Ovary (tissue), 9 donors: ENCODE results near the gene GPS1. TPM values are rescaled to one million over a fixed set of nuclear protein-coding genes. Genes with fewer than 3 reads are reported as not detected.

Source experiments
- DNase-seq, 5 donors: peaks; one replicate each; pipeline ENCODE4 v3.0.0-alpha.2; 2019 to 2020
- H3K27ac ChIP-seq, 2 donors: fragments of 200-600 bp; one replicate each; pipeline versions ENCODE4 v1.5.1 to v1.8.0; 2019 to 2022
- H3K27me3 ChIP-seq: fragments of 200-600 bp; one replicate; pipeline ENCODE4 v1.8.0; 2022
- H3K36me3 ChIP-seq: fragments of 200-600 bp; sonication (generic); one replicate; pipeline ENCODE4 v1.5.1; 2019
- H3K4me1 ChIP-seq: one replicate; pipeline ENCODE4 v1.8.1; 2013; ENCODE audit warnings: mild to moderate bottlenecking, moderate library complexity; ENCODE audit not compliant: insufficient read depth
- H3K4me3 ChIP-seq: fragments of 200-600 bp; sonication (generic); one replicate; pipeline ENCODE4 v1.5.1; 2017
- H3K9me3 ChIP-seq, 2 donors: fragments of 200-600 bp in 1 of 2; sonication (generic) in 1 of 2; one replicate each; pipeline versions ENCODE4 v1.5.1 to v1.8.1; 2013 to 2019; ENCODE audit warnings: mild to moderate bottlenecking in 1 of 2, moderate library complexity in 1 of 2
- EP300 ChIP-seq: sonication (generic); formaldehyde crosslinking; IDR thresholded peaks from one replicate; pipeline ENCODE4 v1.6.1; 2017; ENCODE audit warnings: antibody characterized with exemption
- POLR2A ChIP-seq: fragments of 450-650 bp; IDR thresholded peaks from one replicate; pipeline ENCODE4 v1.6.1; 2017; ENCODE audit warnings: antibody characterized with exemption, mild to moderate bottlenecking, moderate library complexity
- WGBS, 3 donors: extraction: QIAGEN DNeasy Blood & Tissue Kit in 1 of 3; methylation state at CpG; one replicate each; pipeline versions ENCODE4 v1.1.5 to v1.1.7; 2013 to 2017; 5-methylcytosine and 5-hydroxymethylcytosine counted together
- intact Hi-C, 4 donors: fragments of 100-400 bp; cut with DNase I; formaldehyde crosslinking; loops; one replicate each; pipeline versions ENCODE4 v1.11.0 to v1.15.1; 2022 to 2023
- polyA plus RNA-seq, 2 donors: library from polyadenylated mRNA; stranded (reverse); fragments of 200-250 nt in 1 of 2; fragments of 350-450 nt in 1 of 2; fragmentation: Illumina TruSeq in 1 of 2; extraction: RNeasy Lipid Tissue Mini Kit (QIAGEN cat#74804) in 1 of 2; gene quantifications; one replicate each; pipeline ENCODE4 v1.2.3, GENCODE V29; 2013 to 2014
- total RNA-seq, 7 donors: library from RNA; depleted of rRNA in 2 of 7; stranded (reverse); fragments of >200 nt in 2 of 7; fragmentation: NEBNext Ultra II Directional in 3 of 7; extraction: Animal tissue kit (Norgen Biotek cat#: 25700) in 3 of 7; gene quantifications; one replicate each; pipeline versions ENCODE4 v1.1.0 to v1.2.4, GENCODE V29; 2016 to 2023
- TF ChIP-seq, protein P1 (sequence below), 3 donors: fragments of 450-650 bp in 2 of 3; fragments of 200-600 bp in 1 of 3; IDR thresholded peaks; one replicate each; pipeline versions ENCODE4 v1.5.1 to v1.8.0; 2016 to 2022; ENCODE audit warnings: antibody characterized with exemption in 3 of 3, mild to moderate bottlenecking in 1 of 3
- donor health status: DM: no; HTN: no; CAD: no; lungs with moderate emphysema.
- donor health status: DM: no; HTN: no; CAD: no.
- donor health status: Bipolar disorder and iron deficiency.
- donor health status: DM: yes; HTN: yes; CAD: no.
- donor health status: DM: no; HTN: no; CAD: no.
- donor health status: DM: yes; HTN: yes; CAD: no.

GPS1 gene
- total and polyA plus RNA-seq, 9 donors: 12.4 to 96.2 (median 77.8) TPM

DNA sequence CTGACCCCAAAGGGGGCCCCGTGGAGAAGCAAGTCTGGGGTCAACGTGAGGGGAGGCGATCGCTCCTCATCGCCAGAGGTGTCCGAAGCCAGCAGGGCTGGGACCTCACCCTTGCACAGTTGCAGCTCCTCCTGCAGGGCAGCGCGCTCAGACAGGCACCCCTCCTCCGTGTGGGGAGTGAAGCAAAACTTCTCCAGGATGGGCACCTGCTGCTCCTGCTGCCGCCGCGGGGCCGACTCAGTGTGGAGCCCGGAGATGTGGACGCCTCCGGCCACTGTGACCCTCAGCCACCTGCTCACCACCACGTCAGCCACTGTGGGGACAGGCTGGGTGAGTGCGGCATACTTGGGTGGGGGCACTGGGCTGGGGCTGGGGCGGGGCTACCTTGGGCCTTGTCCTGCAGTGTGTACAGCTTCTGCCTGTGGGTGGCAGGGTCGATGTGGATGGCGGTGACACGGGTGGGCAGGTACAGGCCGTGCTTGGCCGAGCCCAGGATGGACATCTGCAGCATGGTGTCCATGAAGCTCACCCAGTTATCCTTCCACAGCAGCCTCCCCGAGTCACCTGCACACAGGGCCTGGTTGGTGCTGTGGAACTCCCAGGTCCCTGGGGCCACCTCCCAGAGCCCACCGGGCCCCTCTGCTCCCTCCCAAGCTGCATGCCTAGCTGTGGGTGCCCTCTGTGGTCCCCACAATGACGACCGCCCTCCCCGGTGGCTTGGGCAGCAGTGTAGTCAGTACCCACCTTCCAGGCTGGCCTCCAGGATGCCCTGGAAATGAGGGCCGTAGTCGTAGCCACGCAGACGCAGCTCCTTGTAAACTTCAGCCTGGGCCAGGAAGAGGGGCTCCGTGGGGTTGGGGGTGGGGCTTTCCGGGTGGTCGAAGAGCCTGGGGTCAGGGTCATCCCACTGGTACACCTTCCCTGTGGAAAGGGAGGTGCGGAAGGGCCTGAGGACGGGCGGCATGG lies 35.5 kb downstream of the GPS1 start:
- no peak for DNase-seq
- TF ChIP-seq, protein P1, sequence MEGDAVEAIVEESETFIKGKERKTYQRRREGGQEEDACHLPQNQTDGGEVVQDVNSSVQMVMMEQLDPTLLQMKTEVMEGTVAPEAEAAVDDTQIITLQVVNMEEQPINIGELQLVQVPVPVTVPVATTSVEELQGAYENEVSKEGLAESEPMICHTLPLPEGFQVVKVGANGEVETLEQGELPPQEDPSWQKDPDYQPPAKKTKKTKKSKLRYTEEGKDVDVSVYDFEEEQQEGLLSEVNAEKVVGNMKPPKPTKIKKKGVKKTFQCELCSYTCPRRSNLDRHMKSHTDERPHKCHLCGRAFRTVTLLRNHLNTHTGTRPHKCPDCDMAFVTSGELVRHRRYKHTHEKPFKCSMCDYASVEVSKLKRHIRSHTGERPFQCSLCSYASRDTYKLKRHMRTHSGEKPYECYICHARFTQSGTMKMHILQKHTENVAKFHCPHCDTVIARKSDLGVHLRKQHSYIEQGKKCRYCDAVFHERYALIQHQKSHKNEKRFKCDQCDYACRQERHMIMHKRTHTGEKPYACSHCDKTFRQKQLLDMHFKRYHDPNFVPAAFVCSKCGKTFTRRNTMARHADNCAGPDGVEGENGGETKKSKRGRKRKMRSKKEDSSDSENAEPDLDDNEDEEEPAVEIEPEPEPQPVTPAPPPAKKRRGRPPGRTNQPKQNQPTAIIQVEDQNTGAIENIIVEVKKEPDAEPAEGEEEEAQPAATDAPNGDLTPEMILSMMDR (IDR thresholded peaks at IDR 0.05): no peak
- TF ChIP-seq EP300: no peak
- no peak for TF ChIP-seq POLR2A
- intact Hi-C loops: no loop called here
- Histone ChIP-seq H3K36me3 (no peaks in the 10 kb centered on the region), H3K4me3 (no peak overlapping the region), H3K9me3 (no peaks in the 10 kb centered on the region), H3K27ac (no peak overlapping the region), H3K27me3 (no peaks in the 10 kb centered on the region), H3K4me1 (no peaks in the 10 kb centered on the region)
- WGBS, 3 donors: 82 to 88% (median 86%) methylated on average over 36 to 39 of the region's 39 CpGs

DNA sequence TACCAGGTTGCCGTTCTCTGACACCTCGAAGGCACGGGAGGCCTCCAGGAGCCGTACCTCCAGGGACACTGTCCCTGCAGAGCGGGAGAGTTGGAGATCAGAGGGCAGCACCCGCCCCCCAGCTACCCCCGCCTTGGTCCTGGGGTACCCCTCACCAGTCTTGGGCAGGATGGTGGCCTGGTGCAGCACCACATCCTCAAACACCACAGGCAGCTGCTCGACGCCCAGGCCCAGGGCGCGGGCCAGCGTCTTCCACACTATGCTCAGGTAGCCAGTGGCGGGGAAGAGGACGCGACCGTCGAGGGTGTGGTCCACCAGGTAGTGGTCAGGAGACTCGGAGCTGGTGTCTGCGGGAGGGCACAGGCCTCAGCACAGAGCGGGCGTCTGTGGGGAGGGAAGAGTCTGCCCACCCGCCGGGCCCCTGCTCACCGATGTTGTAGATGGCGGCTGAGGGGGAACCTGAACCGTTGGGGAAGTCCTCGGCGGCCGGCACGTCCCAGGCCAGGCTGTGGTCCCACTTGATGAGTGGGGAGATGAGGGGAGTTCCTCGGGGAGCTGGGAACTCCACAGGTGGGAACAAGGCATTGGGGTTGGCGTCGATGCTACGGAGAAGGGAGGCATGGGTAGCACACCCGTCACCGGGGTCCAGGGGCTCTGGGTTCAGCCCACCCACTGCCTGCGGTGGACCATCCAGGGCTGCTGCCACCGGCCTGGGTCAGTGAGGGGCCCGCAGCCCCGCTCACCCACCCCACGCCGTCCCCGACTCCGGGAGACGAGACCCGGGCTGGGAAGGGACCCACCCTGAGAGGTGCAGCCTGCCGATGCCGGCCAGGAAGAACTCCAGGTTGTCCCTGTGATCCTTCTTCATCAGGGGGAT lies 36.5 kb downstream of the GPS1 start:
- no peaks in the 10 kb centered on the region for H3K27me3 ChIP-seq
- peak in 3 of 5 donors; percentile 20 to 38 (median 29) for DNase-seq
- no peak for TF ChIP-seq POLR2A
- no peak for TF ChIP-seq EP300
- intact Hi-C loops: no loop called here
- H3K27ac ChIP-seq: no peak overlapping the region
- no peaks in the 10 kb centered on the region for H3K4me1 ChIP-seq
- no peak overlapping the region for H3K4me3 ChIP-seq
- 92 to 96% (median 92%) methylated on average over 47 to 48 of the region's 48 CpGs for WGBS, 3 donors
- no peaks in the 10 kb centered on the region for H3K36me3 ChIP-seq
- H3K9me3 ChIP-seq: no peaks in the 10 kb centered on the region

DNA sequence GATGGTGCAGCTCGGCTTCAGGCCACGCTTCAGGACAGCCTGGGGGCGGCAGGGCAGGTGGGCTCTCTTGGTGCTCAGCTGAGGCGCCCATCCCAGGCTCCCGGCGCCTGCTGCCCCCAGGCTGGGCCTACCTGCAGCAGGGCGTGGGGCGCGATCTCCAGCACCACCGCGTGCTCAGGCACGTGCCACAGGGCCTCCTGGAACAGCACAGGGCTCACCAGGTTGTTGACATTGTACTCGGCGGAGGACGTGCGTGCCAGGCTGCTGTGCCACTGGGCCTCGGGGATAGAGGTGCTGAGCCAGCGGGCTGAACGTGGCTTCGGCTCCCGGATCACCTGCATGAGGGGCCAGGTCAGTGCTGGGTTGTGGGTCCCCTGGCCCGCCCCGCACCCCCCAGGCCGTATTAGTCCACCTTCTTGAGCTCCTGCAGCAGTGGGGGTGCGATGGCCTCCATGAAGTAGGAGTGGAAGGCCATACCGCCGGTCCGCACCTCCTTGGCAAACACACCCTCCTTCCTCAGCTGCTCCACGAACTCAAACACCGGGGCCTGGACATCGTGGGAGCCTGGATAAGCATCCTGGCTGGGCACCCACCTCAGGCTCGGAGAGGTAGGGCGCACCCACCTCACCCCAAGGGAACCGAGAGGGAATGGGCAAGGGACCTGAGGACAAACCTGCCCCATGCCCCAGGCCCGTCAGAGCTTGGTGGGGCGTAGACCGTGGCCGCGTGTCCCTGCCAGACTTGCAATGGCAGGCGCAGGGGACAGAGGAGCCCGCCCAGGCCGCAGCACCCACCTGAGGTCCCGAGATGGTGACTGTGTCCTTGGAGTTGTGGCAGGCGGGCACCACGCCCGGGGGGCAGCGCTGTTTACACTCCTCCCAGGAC lies 37.4 kb downstream of the GPS1 start:
- no peaks in the 10 kb centered on the region for H3K9me3 ChIP-seq
- TF ChIP-seq EP300: no peak
- TF ChIP-seq, protein P1 (IDR thresholded peaks at IDR 0.05): no peak
- TF ChIP-seq POLR2A: no peak
- no peaks in the 10 kb centered on the region for H3K36me3 ChIP-seq
- no peak overlapping the region for H3K4me3 ChIP-seq
- H3K4me1 ChIP-seq: no peaks in the 10 kb centered on the region
- intact Hi-C loops: no loop called here
- WGBS, 3 donors: 89 to 94% (median 92%) methylated on average over 43 to 47 of the region's 47 CpGs
- peak in 3 of 5 donors; percentile 17 to 34 (median 24) for DNase-seq
- no peak overlapping the region for H3K27ac ChIP-seq
- H3K27me3 ChIP-seq: no peaks in the 10 kb centered on the region

DNA sequence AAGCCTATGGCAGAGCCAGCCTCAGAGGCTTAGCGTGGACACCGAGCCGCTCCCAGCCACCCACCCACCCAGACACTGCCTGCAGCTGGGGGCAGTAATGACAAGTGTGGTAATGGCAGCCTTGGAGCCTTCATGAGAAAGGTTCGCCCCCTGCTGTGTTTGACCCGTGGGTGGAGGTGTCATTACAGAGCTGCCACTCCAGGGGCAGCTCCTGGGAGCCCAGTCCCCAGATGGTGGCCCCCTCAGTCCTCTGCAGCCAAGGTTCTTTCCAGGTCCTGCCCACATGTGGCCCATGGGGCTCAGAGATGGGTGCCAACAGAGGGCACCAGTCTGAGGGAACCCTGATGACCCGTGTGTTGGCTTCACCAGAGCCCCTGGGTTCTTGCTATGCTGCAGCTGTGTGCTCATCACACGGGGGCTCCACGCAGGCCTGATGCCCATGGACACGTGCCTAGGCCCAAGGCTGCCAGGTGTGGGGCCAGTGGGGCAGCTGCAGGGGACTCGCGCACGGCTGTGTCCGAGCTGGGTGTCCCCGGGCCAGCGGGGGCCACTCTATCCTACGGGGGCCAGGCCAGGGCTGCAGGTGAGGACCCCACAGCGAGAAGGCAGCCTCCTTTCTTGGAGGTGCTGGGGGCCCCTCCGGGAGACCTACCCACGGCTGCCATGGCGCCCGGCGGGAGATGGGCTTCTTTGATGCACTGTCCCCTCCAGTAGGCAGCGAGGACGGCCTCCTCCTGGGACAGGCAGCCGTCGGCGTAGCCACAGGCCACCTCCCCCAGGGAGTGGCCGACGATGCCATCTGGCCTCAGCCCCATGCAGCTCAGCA lies 38.2 kb downstream of the GPS1 start:
- Histone ChIP-seq H3K9me3 (no peaks in the 10 kb centered on the region), H3K36me3 (no peaks in the 10 kb centered on the region), H3K4me3 (no peak overlapping the region), H3K27ac (no peak overlapping the region), H3K4me1 (no peaks in the 10 kb centered on the region), H3K27me3 (no peaks in the 10 kb centered on the region)
- TF ChIP-seq, protein P1 (IDR thresholded peaks at IDR 0.05): no peak
- TF ChIP-seq POLR2A (no peak), EP300 (no peak)
- 86 to 91% (median 87%) methylated on average over 15 to 29 of the region's 29 CpGs for WGBS, 3 donors
- DNase-seq: peak in 1 of 5 donors; percentile 8
- intact Hi-C loops: no loop called here
